ENCODE results near the gene LCN1.
"Not testable (repeated sequence)": the region's sequence is repeated elsewhere in the genome, so short reads cannot be mapped to it uniquely, and the experiment has no call there.

The LCN1 gene

GRCh38 chr9:135549478-135550343 is 28.5 kb downstream of the LCN1 start:
- DNase-seq: not testable (repeated sequence)

- DNase-seq: no peak
Measured at GRCh38 chr9:135550344-135550918, 29.2 kb downstream of the LCN1 start.

DNA sequence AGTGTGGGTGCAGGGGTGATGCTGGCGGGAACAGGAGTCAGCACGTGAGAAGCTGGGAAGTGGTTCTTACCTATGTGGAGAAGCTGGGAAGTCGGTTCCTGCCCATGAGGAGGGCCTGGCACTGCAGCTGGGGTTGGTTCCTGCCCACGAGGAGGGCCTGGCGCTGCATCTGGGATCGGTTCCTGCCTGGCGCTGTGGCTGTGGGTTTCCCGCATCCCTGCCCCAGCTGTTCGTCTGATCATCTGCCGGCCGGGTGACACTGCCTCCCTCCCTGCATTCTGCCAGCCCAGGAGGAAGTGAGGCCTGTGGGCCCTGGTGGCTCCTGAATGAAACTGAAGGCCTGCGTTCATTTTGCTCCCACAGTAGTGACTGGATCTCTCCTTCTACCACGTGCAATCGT is 29.8 kb downstream of the LCN1 start:
- no peak for DNase-seq

DNA sequence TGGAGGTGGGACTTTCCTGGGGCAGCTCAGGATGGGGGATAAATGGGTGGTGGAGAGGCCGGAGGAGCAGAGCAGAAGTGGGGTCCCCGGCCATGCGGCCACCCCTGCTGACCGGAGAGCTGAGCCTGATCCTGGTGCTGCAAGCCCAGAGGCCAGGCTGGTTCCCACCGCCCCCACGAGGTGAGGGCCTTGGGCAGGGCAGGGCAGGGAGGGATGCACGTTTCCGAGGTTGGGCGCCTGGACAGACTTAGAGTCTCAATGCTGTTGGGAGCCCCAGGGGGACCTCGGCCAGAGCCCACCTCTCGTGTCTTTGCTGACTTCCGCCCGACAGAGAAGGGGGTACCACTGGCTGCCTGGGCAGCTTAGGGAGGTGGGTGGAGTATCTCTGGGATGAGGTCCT is 30.2 kb downstream of the LCN1 start:
- DNase-seq: no peak

DNA sequence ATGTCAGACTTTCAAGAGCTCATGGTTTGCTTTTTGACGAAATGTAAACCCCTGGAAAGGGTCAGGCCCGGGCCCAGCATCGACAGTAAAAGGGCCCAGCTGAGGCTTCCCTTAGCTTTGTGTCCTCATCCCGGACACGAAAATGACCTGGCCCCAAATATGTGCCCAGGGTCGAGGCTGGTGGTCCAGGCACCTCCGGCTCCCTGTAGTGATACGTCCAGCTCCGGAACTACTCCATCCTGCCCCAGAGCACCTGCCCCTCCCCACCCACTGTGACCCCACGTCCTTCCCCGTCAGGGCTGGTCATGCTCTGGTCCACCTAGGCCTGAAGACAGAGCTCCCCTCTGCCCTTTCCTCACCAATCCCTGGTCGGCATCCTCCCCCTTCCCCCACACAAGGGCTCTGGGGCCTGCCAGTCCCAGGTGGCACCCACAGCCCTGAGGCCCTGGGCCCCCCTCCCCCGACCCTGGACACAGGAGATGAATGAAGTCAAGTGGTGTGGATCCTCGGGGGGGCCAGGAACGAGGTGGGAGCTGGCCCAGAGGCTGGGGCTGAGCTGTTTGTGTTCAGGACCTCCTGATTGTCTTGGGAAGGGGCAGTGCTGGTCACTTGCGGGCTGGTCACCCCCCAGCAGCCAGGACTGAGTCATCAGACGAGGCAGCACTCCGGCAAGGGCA is 30.9 kb downstream of the LCN1 start:
- DNase-seq: no peak

GRCh38 chr9:135552698-135553171 is 31.5 kb downstream of the LCN1 start:
- DNase-seq: no peak

- no peak for DNase-seq
Measured at GRCh38 chr9:135554718-135555117, 33.5 kb downstream of the LCN1 start.

DNA sequence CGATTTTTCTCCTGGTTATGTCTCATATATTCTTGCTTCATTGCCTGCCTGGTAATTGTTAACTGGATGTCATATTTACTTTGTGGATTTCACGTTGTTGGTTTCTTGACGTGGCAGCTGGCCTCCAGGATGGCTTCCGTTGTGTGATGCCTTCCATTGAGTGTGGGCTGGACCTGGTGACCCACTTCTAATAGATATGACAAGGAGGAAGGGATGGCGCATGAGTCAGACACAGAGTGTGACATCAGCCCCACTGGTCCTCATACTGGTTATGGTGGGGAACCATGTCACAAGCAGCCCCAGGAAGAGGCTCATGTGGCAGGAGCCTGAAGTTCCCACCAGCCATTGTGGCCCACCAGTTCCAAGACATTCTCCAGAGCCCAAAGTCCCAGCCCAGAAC is 34.0 kb downstream of the LCN1 start:
- no peak for DNase-seq

DNA sequence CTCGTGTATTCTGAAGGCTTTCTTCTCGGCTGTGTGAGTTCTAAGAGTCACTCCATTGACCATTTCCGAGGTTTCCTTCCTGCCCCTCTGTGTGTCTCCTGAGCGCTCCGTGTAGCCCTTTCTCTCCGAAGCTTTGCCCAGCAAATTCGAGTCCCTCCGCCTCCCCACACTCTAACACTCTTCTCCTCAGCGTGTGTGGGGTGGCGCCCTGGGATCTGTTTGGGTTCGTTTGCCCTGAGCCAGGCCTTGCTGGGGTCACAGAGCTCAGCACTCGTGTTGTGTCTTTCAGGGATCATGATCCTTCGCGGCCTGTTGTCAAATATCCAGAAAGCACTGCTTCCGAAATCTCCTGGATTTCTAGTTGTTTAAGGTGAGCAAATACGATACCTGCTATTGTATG is 34.7 kb downstream of the LCN1 start:
- DNase-seq: no peak

DNA sequence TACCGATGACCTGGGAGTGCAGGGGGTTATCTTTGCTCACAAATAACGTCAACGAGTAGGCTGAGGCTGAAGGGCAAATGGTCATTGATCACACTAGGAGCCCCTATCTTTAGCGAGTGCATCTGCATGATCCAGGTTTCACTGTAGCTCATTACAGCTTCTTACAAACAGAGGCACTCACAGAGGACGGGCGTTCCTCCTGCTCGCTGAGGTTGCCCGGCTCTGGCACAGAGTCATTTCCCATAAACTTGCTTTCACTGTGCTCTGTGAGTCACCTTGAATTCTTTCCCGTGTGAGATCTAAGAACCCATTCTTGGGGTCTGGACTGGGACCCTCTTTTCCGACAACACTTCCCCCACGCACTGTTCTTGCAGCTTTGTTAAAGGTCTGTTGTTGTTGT is 38.4 kb downstream of the LCN1 start:
- no peak for DNase-seq

- no peak for DNase-seq
Measured at GRCh38 chr9:135561391-135562234, 40.4 kb downstream of the LCN1 start, which contains the start of gene PAEP. PAEP (plus strand) TSS chr9:135561756.

DNA sequence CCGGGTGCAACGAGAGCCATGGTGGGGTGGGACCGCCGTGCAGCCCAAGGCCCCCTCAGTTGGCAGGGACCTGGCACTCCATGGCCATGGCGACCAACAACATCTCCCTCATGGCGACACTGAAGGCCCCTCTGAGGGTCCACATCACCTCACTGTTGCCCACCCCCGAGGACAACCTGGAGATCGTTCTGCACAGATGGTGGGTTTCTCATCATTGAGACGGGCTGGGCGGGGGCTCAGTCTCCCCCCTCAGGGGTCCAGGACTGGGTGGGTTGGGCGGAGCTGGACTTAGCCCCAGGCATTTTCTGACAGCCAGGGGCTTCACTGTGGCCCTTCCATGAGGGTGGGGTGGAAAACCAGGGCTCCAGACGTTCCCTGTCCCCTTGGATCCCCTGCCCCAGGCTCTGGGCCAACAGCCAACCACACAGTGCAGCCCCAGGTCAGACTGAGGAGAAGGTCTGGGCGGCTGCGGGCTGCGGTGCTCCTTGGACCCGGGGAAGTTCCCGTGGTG is 41.0 kb downstream of the LCN1 start:
- no peak for DNase-seq

GRCh38 chr9:135563039-135563476 is 41.8 kb downstream of the LCN1 start:
- no peak for DNase-seq

GRCh38 chr9:135563858-135564257 is 42.6 kb downstream of the LCN1 start:
- no peak for DNase-seq

GRCh38 chr9:135565141-135565628 is 43.9 kb downstream of the LCN1 start:
- DNase-seq: no peak

DNA sequence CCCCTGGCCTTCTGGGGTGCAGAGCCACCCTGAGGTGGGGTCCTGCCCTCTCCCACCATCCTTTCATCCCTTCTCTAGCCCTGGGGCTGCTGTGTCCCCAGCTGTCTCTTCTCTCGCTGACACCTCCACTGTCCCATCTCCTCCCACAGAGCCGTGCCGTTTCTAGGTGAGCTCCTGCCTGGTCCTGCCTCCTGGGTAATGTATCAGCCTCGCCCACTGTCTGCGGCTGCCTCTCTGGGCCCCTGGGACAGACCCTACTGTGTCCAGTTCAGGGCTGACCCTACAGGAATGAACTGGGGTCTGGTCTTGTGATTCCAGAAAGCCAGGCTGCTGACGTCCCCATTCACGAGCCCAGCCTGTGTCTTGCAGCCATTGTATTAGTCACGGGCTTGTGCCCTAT is 44.4 kb downstream of the LCN1 start:
- DNase-seq: no peak

- DNase-seq: no peak
Measured at GRCh38 chr9:135566552-135566951, 45.3 kb downstream of the LCN1 start.

DNA sequence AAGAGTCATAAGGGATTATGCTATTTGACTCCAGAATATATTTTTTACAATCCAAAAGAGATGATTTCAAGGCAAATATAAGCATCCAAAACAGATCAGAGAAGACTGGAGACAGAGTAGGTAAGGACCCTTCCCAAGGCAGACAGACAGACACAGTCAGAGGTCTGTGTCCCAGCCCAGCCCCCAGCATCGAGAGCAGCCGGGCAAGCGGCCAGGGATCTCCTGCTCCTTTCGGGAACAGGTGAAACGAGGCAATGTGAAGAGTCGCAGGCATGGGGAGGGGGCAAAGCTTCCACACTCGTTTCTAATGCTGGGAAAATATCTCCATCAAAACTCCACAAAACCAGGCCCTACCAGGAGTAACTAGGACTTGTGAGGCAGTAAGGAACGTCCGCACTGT is 46.1 kb downstream of the LCN1 start:
- no peak for DNase-seq

DNA sequence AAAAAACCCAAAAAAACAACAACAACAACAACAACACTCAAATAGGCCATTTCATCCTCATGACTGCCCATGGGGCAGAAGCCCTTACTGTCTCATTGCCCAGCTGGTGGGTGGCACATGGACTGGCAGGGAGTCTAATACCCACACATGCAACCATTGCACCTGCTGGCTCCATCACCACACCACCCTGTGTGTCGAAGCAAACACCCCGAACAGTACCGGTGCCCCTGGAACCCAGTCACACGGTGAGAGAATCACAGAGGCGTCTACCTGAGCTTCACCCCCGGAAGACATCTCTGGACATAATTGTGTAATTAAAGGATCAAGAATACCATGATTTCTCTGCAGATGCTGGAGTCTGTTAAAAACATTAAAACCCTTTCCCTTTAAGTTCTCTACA is 46.8 kb downstream of the LCN1 start:
- DNase-seq: no peak

DNA sequence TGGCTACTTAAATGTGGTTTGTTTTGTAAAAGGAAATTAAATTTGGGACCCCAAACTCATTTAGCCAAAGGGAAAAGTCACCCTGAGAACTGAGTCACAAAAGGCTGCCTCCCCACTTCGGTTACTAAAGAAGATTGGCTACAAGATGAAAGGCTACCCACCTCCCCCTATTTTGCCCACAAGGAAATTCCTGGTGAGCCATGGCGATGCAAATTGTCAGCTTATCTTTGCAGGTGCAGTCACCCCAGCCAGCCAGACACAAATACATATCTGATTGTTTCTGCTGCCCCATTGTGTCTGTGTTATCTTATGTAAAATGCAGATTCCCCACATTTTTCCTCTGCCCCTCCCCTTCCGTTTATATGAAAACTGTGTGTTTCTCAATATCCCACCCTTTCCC is 49.2 kb downstream of the LCN1 start:
- DNase-seq: no peak

DNA sequence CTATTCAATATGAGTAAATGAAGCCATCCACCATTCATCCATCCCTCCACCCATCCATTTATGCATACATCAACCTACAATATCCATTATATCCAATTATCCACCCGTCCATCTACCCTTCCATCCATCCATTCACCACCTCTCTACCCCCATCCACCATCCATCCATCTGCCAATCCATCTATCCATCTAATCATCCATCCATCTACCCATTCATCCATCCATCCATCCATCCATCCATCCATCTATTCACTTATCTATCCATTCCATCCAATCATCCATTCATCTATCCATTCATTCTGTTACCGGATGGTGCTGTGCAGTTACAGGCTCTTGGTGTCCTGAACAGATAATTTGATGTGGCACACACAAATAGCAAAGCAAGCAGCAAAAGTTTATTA is 51.0 kb downstream of the LCN1 start:
- no peak for DNase-seq

GRCh38 chr9:135573124-135573523 is 51.9 kb downstream of the LCN1 start:
- DNase-seq: no peak

DNA sequence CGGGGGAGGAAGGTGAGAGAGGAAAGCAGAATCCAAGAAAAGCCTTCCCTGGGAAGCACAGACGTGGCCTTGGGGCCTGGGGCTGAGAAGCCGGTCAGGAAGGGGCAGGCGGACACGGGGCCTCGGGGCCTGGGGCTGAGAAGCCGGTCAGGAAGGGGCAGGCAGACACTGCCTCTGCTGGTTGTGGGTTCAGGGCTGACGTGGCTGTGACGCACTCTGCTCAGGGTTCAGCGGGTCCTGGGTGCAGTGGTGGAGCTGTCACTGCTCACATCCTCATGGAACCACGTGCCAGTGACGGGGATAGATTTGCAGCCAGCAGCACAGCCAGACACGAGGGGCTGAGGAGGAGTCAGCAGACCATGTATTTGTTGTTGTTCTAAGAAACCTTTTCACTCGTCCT is 53.1 kb downstream of the LCN1 start:
- no peak for DNase-seq
